GM12865 (cell line): ENCODE data around the gene SDCCAG8.

Source experiments
- DNase-seq: peaks from one replicate; pipeline ENCODE4 v3.0.0; 2010; ENCODE audit warnings: low read depth
- H3K4me3 ChIP-seq: 2 replicates; pipeline ENCODE4 v1.5.1; 2011; ENCODE audit warnings: mild to moderate bottlenecking, low read depth, low read length, control low read depth
- TF ChIP-seq, protein P1 (sequence below): IDR thresholded peaks from 2 replicates; pipeline ENCODE4 v1.5.1; 2011; ENCODE audit warnings: low read length, control low read depth, low read depth, inconsistent platforms; ENCODE audit not compliant: insufficient read depth; ENCODE audit errors: missing control alignments

The SDCCAG8 gene

DNA sequence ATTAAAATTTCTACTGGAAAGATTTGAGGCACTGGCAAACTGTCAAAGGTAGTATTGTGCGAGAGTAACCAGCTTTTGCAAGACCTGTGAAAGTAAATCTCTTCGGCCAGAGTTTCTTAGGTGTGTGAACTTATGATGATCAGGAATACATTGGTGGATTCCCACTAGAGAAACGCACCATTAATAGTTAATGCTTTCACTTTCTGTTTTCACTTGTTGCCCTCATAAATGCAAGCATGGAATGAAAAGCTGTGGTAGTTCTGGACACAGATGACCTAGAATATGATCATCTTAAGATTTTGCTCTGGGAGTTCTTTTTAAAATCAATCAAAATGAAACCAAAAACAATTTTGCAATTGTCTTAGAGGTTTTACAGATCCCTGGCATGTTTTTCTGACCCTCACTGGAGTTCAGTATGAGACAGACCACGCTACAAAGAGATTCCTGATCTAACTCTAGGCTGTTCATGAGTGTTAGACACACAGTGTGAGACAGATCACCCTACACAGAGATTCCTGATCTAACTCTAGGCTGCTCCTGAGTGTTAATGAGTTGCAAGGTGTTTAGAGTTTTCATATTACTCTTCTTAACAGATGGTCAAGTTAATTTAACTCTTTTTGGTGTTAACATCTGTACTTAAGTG, 98.8 kb downstream of the SDCCAG8 start:
- TF ChIP-seq, protein P1, sequence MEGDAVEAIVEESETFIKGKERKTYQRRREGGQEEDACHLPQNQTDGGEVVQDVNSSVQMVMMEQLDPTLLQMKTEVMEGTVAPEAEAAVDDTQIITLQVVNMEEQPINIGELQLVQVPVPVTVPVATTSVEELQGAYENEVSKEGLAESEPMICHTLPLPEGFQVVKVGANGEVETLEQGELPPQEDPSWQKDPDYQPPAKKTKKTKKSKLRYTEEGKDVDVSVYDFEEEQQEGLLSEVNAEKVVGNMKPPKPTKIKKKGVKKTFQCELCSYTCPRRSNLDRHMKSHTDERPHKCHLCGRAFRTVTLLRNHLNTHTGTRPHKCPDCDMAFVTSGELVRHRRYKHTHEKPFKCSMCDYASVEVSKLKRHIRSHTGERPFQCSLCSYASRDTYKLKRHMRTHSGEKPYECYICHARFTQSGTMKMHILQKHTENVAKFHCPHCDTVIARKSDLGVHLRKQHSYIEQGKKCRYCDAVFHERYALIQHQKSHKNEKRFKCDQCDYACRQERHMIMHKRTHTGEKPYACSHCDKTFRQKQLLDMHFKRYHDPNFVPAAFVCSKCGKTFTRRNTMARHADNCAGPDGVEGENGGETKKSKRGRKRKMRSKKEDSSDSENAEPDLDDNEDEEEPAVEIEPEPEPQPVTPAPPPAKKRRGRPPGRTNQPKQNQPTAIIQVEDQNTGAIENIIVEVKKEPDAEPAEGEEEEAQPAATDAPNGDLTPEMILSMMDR, result no peak
- peak; percentile 10 for DNase-seq
- H3K4me3 ChIP-seq, result no peak overlapping the region

DNA sequence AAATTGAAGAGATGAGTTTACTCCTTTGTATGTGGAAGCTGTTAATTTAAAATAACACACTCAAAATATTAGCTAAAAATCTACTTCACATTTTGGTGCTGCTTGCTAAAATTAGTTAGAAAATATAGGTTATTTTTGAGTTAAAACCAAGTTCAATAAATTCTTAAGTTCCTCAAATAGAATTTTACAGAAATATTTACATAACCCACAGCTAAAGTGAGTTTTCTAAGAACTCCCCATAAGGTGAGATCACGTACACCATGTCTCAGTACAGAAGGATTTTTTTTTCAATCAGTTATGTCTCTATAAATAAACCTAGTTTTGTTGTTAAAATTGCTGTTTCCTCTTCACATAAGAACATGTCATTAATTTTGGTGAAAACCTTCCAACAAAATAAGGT, 108.0 kb downstream of the SDCCAG8 start:
- H3K4me3 ChIP-seq, result no peak overlapping the region
- TF ChIP-seq, protein P1, result no peak
- no peak for DNase-seq

DNA sequence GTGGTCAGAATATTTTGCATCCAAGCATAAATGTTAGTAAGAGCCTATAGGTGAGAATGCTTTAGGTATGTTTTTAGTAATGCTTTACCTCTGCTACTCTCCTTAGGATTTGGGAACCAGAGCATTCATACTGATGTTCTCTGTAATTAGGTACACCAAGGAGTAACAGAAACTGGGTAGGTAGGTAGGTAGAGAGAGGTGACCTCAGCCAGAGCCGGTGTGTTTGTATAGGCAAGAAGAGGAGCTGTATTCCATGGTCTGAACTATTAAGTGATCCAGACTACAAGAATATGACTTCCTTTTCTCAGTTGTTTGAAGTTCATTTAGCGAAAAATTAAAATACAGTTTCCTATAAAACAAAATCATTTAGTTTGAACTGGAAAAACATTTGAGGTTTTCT, 108.5 kb downstream of the SDCCAG8 start:
- H3K4me3 ChIP-seq, result no peak overlapping the region
- DNase-seq, result no peak
- TF ChIP-seq, protein P1, result no peak

DNA sequence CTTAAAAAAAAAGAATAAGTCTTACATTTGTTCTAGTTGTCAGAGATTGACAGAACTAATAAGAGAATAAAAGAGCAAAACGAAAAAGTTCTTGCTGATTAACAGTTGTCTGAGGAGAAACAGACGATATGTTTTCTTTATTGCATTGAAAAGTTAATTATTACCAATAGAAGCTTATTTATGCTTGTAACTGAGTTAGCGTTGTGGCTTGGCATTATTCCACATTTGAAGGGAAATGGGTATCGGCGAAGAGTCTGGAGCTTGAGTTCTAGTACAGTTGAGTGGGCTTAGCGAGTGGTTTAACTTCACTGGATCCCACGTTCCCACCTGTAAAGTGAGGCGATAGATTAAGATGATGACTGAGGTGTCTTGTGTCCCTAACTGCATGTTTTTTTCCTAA, 109.0 kb downstream of the SDCCAG8 start:
- no peak overlapping the region for H3K4me3 ChIP-seq
- DNase-seq, result no peak
- TF ChIP-seq, protein P1, result no peak

DNA sequence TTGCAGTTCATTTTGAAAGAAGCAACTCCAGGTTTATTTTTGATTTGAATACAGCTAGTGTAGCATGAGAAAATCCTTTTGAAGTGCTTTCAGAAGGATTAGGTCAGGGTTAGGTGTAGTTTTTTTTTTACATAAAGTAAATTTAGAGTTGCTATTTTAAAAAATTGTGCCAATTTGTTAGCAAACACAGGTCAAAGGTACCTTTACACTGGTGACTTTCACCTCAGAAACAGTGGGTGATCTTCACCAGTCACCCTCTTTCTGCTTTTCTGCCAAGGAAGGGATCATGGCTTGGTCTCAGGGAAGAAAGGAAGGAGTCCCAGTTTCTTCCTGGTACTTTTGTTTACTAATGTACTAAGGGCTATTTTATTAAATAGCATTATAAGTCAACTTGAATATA, 111.5 kb downstream of the SDCCAG8 start:
- DNase-seq, result no peak
- TF ChIP-seq, protein P1, result no peak
- no peak overlapping the region for H3K4me3 ChIP-seq

DNA sequence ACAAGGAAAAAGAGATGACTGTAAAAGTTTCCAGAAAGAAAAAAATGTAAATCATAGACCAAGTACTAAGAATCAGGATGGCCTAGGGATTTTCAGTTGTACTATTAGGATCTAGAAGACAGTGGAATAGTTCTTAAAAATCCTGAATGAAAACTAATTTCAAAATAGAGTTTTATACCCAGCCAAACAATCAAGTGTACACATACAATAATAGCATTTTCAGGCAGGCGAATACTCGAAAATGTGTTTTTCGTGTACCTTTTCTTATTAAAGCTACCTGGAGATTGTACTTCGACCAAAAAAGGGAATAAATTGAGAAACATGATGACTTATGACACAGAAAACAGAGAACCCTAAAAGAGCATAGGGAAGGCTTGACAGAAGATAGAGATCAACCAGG, 118.6 kb downstream of the SDCCAG8 start:
- DNase-seq, result no peak
- no peak overlapping the region for H3K4me3 ChIP-seq
- TF ChIP-seq, protein P1, result no peak

DNA sequence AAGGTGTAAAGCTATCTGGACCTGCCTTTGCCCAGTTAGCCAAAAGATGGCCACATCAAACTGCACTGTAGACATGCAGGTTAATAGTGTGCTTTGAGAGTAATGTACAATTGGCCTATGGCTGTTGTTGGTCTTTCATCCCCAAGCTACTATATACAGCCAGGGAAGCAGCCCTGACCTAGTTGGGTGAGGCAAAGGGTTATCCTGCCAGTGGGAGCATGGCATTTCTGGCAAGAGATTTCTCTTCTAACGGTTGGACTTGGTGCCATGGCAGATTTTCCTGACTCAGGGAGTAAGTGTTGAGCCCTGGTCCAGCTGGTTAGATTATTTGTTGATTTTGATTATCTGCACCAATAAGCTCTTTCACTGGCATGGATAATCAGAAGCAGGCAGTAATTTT, 119.8 kb downstream of the SDCCAG8 start:
- H3K4me3 ChIP-seq, result no peak overlapping the region
- TF ChIP-seq, protein P1, result no peak
- DNase-seq, result no peak
